Vagina (tissue), 2 donors: ENCODE results near the gene KIAA0753. TPM values are rescaled to one million over a fixed set of nuclear protein-coding genes. Genes with fewer than 3 reads are reported as not detected.

ENCODE experiments used
- DNase-seq, 2 donors: peaks; one replicate each; pipeline ENCODE4 v3.0.0-alpha.2; 2017; ENCODE audit errors: extremely low spot score in 2 of 2
- H3K27ac ChIP-seq: fragments of 200-600 bp; sonication (generic); one replicate; pipeline ENCODE4 v1.5.1; 2019
- H3K27me3 ChIP-seq: fragments of 200-600 bp; sonication (generic); one replicate; pipeline ENCODE4 v1.5.1; 2019
- H3K36me3 ChIP-seq, 2 donors: fragments of 200-600 bp; sonication (generic); one replicate each; pipeline ENCODE4 v1.5.1; 2017 to 2019
- H3K4me1 ChIP-seq: fragments of 200-600 bp; sonication (generic); one replicate; pipeline ENCODE4 v1.5.1; 2019
- H3K4me3 ChIP-seq, 2 donors: fragments of 200-600 bp; sonication (generic); 1 replicate in 1 of 2; 2 replicates in 1 of 2; pipeline ENCODE4 v1.5.1; 2016 to 2019
- H3K9me3 ChIP-seq: fragments of 200-600 bp; sonication (generic); one replicate; pipeline ENCODE4 v1.5.1; 2019
- CTCF ChIP-seq, 3 experiments: fragments of 450-650 bp in 2 of 3; fragments of 200-600 bp in 1 of 3; sonication (generic) in 1 of 3; IDR thresholded peaks; one replicate each; pipeline ENCODE4 v1.5.1; 2017 to 2019; ENCODE audit warnings: antibody characterized with exemption in 3 of 3, mild to moderate bottlenecking in 2 of 3, moderate library complexity in 2 of 3
- POLR2A ChIP-seq, 2 donors: fragments of 450-650 bp; IDR thresholded peaks; one replicate each; pipeline ENCODE4 v1.6.1; 2017; ENCODE audit warnings: antibody characterized with exemption in 2 of 2, mild to moderate bottlenecking in 2 of 2, moderate library complexity in 2 of 2
- POLR2AphosphoS5 ChIP-seq, 2 donors: sonication (generic); formaldehyde crosslinking; IDR thresholded peaks; one replicate each; pipeline ENCODE4 v1.9.0; 2017; ENCODE audit warnings: antibody characterized with exemption in 2 of 2, mild to moderate bottlenecking in 2 of 2, low read depth in 1 of 2; ENCODE audit not compliant: insufficient read depth in 1 of 2
- intact Hi-C: fragments of 100-400 bp; cut with DNase I; formaldehyde crosslinking; loops from one replicate; pipeline ENCODE4 v1.15.1; 2023
- total RNA-seq: library from RNA; depleted of rRNA; stranded (reverse); fragments of >200 nt; gene quantifications from one replicate; pipeline ENCODE4 v1.2.3, GENCODE V29; 2016

Gene KIAA0753
- total RNA-seq, 1 donor from 2014 or later = 14.5 TPM

DNA sequence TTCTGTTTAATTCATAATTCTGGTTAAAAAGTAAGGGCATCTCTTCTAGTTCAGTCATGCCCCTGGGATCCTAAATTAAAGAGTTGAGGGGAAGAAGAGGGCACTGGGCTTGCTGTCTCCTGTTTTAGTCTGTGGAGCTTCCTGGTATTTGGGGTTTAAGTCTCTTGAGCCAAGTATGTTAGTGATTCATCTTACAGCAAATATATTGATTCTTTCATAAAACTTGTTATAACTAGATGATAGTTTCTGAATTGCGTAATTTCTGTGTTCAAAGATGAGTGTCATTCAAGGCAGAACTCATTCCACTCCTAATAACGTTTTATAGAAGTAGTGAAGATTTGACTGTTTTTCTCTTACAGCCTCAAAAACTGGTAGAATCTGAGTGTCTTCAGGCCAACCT lies 2.1 kb upstream of the KIAA0753 start:
- Histone ChIP-seq H3K4me3 (no peak overlapping the region), H3K4me1 (peaks cover 49% of the 10 kb centered on the region), H3K9me3 (no peaks in the 10 kb centered on the region), H3K36me3 (peaks cover 0 to 10% of the 10 kb centered on the region in 2 donors), H3K27me3 (no peaks in the 10 kb centered on the region), H3K27ac (no peak overlapping the region)
- intact Hi-C loops = no loop called here
- no peak for DNase-seq
- no peak for TF ChIP-seq CTCF (IDR thresholded peaks at IDR 0.05)
- peak in 1 of 2 donors; percentile 22 for TF ChIP-seq POLR2AphosphoS5 (IDR thresholded peaks at IDR 0.05; ENCODE audit: insufficient read depth in 1 of 2, low read depth in 1 of 2)

GRCh38 chr17:6641247-6641863 lies 844 bp upstream of the KIAA0753 start:
- H3K9me3 ChIP-seq = no peaks in the 10 kb centered on the region
- peak overlapping the region; percentile 67 to 79 for H3K4me3 ChIP-seq
- H3K36me3 ChIP-seq = peaks cover 0 to 5% of the 10 kb centered on the region in 2 donors
- TF ChIP-seq POLR2AphosphoS5 (IDR thresholded peaks at IDR 0.05; ENCODE audit: insufficient read depth in 1 of 2, low read depth in 1 of 2) (no peak), CTCF (IDR thresholded peaks at IDR 0.05) (no peak), POLR2A (IDR thresholded peaks at IDR 0.05) (no peak)
- DNase-seq = no peak
- H3K27ac ChIP-seq = peak overlapping the region; percentile 73
- no peaks in the 10 kb centered on the region for H3K27me3 ChIP-seq
- intact Hi-C loops = no loop called here
- peaks cover 56% of the 10 kb centered on the region for H3K4me1 ChIP-seq

DNA sequence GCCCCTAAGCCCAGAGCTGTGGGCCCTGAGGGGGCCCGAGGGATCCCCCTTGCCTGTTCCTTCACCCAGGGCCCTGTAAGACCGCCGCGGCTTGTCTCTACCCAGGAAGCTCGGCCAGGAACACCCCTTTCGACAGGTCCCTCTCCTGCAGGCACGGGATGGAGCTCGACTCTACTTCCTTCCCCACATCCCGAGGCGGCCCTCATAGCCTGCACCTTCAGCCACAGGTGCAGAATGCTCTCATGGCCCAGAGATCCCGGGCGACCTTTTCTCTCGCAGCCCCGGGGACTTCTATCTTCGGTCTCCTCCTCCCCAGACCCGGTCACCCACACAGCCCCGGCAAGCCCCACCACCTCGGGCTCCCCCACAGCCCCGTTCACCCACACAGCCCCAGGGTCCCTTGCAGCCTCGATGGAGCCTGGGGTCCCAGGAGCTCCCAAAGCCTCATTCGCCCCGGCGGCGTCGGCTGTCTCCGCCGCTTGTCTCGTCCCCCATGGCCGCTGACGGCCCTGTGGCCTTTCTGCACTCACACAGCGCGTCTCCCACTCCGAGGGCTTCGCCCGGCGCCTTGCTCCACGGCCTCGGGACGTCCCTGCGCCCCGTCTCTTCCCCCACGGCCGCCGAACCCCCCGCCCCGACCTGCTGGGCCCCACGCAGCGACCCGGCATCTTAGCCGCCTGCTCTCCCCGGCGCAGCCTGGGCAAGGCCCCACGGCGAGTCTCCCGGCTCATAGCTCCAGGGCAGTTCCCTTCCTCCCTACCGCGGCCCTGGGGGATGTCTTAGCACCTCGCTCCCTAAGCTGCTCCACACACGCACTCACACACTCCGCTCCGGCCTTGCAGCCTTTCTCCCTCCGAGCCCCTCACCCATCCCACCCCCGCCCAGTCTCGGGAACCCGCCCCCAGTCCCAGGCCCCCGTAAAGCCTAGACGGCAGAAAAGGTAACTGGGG lies 650 bp downstream of the KIAA0753 start:
- H3K4me3 ChIP-seq = peak overlapping the region; percentile 67 to 79
- peaks cover 56% of the 10 kb centered on the region for H3K4me1 ChIP-seq
- peaks cover 0 to 5% of the 10 kb centered on the region in 2 donors for H3K36me3 ChIP-seq
- intact Hi-C loops = no loop called here
- H3K27ac ChIP-seq = peak overlapping the region; percentile 73
- no peaks in the 10 kb centered on the region for H3K27me3 ChIP-seq
- no peak for DNase-seq
- H3K9me3 ChIP-seq = no peaks in the 10 kb centered on the region
- TF ChIP-seq CTCF (IDR thresholded peaks at IDR 0.05) (no peak), POLR2A (IDR thresholded peaks at IDR 0.05) (no peak), POLR2AphosphoS5 (IDR thresholded peaks at IDR 0.05; ENCODE audit: insufficient read depth in 1 of 2, low read depth in 1 of 2) (no peak)

DNA sequence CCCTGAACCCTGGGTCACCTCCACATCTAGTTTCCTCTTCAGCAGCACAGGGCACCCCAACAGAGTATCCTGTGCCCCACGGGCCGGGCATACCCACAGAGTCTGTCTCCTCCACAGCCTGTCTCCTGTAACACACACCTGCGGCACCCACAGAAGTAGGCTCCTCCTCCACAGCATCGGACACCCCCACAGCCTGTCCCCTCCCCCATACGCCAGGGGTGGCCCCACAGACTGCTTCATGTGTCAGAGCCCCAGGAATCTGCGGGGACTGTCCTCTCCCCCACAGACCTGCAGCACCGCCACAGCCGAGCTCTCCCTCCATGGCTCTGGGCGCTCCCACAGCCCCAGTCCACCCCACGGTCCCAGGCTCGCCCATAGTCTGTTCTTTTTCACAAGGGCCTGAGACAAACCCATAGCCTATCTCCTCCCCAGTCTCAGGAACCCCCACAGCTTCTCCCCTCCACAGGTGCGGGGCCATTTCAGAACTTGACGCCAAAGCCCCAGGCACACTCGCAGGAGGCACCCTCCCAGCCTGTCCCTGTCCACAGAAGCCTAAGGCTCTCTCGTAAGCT lies 1.4 kb downstream of the KIAA0753 start:
- TF ChIP-seq POLR2A (IDR thresholded peaks at IDR 0.05) (no peak), CTCF (IDR thresholded peaks at IDR 0.05) (no peak), POLR2AphosphoS5 (IDR thresholded peaks at IDR 0.05; ENCODE audit: insufficient read depth in 1 of 2, low read depth in 1 of 2) (no peak)
- Histone ChIP-seq H3K9me3 (no peaks in the 10 kb centered on the region), H3K27ac (no peak overlapping the region), H3K36me3 (no peaks in the 10 kb centered on the region), H3K27me3 (no peaks in the 10 kb centered on the region), H3K4me3 (peak overlapping the region; percentile 67 to 79), H3K4me1 (peaks cover 52% of the 10 kb centered on the region)
- intact Hi-C loops = no loop called here
- DNase-seq = no peak
